Spleen (tissue), 11 donors: ENCODE data around the gene SLC2A4. TPM values are rescaled to one million over a fixed set of nuclear protein-coding genes. Genes with fewer than 3 reads are reported as not detected.

ENCODE experiments used
- DNase-seq: peaks from one replicate; pipeline ENCODE4 v3.0.0-alpha.2; 2020
- H3K27ac ChIP-seq, 8 donors: fragments of 200-600 bp; sonication (generic) in 7 of 8; 1 replicate in 4 of 8; 2 replicates in 4 of 8; pipeline versions ENCODE4 v1.5.0 to v1.8.0; 2016 to 2021; ENCODE audit warnings: inconsistent platforms in 4 of 8, mild to moderate bottlenecking in 4 of 8, moderate library complexity in 1 of 8
- H3K27me3 ChIP-seq, 7 donors: fragments of 200-600 bp; sonication (generic) in 6 of 7; replicated peaks in 1 of 7; 1 replicate in 4 of 7; 2 replicates in 3 of 7; pipeline versions ENCODE4 v1.5.0 to v1.8.0; 2016 to 2021; ENCODE audit warnings: inconsistent platforms in 3 of 7, mild to moderate bottlenecking in 1 of 7
- H3K36me3 ChIP-seq, 6 donors: fragments of 200-600 bp; sonication (generic) in 5 of 6; 1 replicate in 4 of 6; 2 replicates in 2 of 6; pipeline versions ENCODE4 v1.5.0 to v1.8.0; 2016 to 2021; ENCODE audit warnings: inconsistent platforms in 2 of 6
- H3K4me1 ChIP-seq, 6 donors: fragments of 200-600 bp; sonication (generic) in 5 of 6; 1 replicate in 3 of 6; 2 replicates in 3 of 6; pipeline versions ENCODE4 v1.5.0 to v1.8.0; 2016 to 2021; ENCODE audit warnings: inconsistent platforms in 3 of 6
- H3K4me3 ChIP-seq, 8 donors: fragments of 200-600 bp; sonication (generic) in 7 of 8; 1 replicate in 4 of 8; 2 replicates in 4 of 8; pipeline versions ENCODE4 v1.5.0 to v1.8.0; 2016 to 2021; ENCODE audit warnings: inconsistent platforms in 4 of 8, mild to moderate bottlenecking in 4 of 8, moderate library complexity in 2 of 8
- H3K9me3 ChIP-seq, 8 donors: fragments of 200-600 bp; sonication (generic) in 7 of 8; 1 replicate in 4 of 8; 2 replicates in 4 of 8; pipeline versions ENCODE4 v1.5.0 to v1.8.0; 2016 to 2021; ENCODE audit warnings: inconsistent platforms in 4 of 8
- POLR2A ChIP-seq, 3 donors: fragments of 450-650 bp; IDR thresholded peaks; one replicate each; pipeline ENCODE4 v1.5.1; 2017; ENCODE audit warnings: antibody characterized with exemption in 3 of 3, mild to moderate bottlenecking in 1 of 3
- POLR2AphosphoS5 ChIP-seq, 3 donors: sonication (generic); formaldehyde crosslinking; IDR thresholded peaks; one replicate each; pipeline ENCODE4 v1.5.1; 2017; ENCODE audit warnings: antibody characterized with exemption in 3 of 3
- WGBS, 5 donors: extraction: QIAGEN DNeasy Blood & Tissue Kit in 3 of 5; methylation state at CpG; one replicate each; pipeline versions ENCODE4 v1.1.5 to v1.1.7; 2013 to 2018; 5-methylcytosine and 5-hydroxymethylcytosine counted together
- intact Hi-C: fragments of 100-400 bp; cut with DNase I; formaldehyde crosslinking; loops from one replicate; pipeline ENCODE4 v1.15.0; 2023; ENCODE audit warnings: low total_unique reads
- polyA plus RNA-seq, 3 donors: library from polyadenylated mRNA; stranded (reverse); fragments of 200-250 nt; gene quantifications; one replicate each; pipeline ENCODE4 v1.2.1, GENCODE V29; 2013
- total RNA-seq, 7 donors: library from RNA; depleted of rRNA in 3 of 7; stranded (reverse); fragments of >200 nt in 3 of 7; fragmentation: NEBNext Ultra II Directional in 4 of 7; extraction: Animal tissue kit (Norgen Biotek cat#: 25700) in 4 of 7; gene quantifications; one replicate each; pipeline versions ENCODE4 v1.1.0 to v1.2.1, GENCODE V29; 2016 to 2021
- TF ChIP-seq, protein P1 (sequence below), 11 experiments: fragments of 200-600 bp in 7 of 11; fragments of 450-650 bp in 4 of 11; sonication (generic) in 4 of 11; IDR thresholded peaks in 8 of 11; conservative IDR thresholded peaks in 3 of 11; 1 replicate in 7 of 11; 2 replicates in 4 of 11; pipeline versions ENCODE4 v1.4.0 to v1.8.0; 2016 to 2021; ENCODE audit warnings: antibody characterized with exemption in 11 of 11, inconsistent platforms in 4 of 11, mild to moderate bottlenecking in 1 of 11
- donor health status: healthy with polysubstance abuse.
- donor health status: DM: no; HTN: no; CAD: no; lungs with moderate emphysema.
- donor health status: DM: no; HTN: no; CAD: no.
- donor health status: Bipolar disorder and iron deficiency.
- donor health status: healthy.
- donor health status: DM: no; HTN: no; CAD: no.
- donor health status: DM: yes; HTN: yes; CAD: no.

Gene SLC2A4
- total and polyA plus RNA-seq, 10 donors: 0.07 to 1.6 (median 0.49) TPM

DNA sequence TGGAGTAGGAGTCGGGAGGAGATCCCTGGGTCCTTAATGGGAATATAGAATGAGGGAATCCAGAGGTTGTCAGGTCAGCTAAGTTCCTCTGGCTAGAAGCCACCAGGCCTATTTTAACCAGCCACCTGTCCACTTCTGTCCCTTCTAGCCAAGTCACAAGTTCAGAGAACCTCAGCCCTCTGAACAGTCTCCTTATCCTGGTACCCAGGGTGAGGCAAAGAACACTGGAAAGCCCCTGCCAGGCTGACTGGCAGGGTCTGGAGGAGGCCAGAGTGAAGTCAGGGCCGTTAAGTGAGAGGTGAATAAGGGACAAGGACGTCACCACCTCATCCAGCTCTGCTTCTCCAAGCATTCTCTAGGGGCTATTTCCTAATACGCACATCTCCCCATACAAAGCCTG lies 32.7 kb upstream of the SLC2A4 start:
- DNase-seq: no peak
- Histone ChIP-seq H3K27ac (peak overlapping the region in 2 of 8 donors; percentile 97 to 100), H3K4me1 (peaks cover 30 to 70% (median 49%) of the 10 kb centered on the region in 6 donors), H3K4me3 (peak overlapping the region in 1 of 8 donors; percentile 97), H3K36me3 (peaks cover 0 to 49% (median 35%) of the 10 kb centered on the region in 6 donors), H3K9me3 (no peaks in the 10 kb centered on the region), H3K27me3 (no peaks in the 10 kb centered on the region)
- WGBS, 5 donors: 70 to 86% (median 76%) methylated on average over 4 of the region's 4 CpGs
- TF ChIP-seq POLR2AphosphoS5 (IDR thresholded peaks at IDR 0.05) (no peak), POLR2A (IDR thresholded peaks at IDR 0.05) (no peak)
- TF ChIP-seq, protein P1, sequence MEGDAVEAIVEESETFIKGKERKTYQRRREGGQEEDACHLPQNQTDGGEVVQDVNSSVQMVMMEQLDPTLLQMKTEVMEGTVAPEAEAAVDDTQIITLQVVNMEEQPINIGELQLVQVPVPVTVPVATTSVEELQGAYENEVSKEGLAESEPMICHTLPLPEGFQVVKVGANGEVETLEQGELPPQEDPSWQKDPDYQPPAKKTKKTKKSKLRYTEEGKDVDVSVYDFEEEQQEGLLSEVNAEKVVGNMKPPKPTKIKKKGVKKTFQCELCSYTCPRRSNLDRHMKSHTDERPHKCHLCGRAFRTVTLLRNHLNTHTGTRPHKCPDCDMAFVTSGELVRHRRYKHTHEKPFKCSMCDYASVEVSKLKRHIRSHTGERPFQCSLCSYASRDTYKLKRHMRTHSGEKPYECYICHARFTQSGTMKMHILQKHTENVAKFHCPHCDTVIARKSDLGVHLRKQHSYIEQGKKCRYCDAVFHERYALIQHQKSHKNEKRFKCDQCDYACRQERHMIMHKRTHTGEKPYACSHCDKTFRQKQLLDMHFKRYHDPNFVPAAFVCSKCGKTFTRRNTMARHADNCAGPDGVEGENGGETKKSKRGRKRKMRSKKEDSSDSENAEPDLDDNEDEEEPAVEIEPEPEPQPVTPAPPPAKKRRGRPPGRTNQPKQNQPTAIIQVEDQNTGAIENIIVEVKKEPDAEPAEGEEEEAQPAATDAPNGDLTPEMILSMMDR (IDR thresholded peaks at IDR 0.05 in 8 of 11, conservative IDR thresholded peaks at IDR 0.05 in 3 of 11): no peak
- intact Hi-C loops: no loop called here

DNA sequence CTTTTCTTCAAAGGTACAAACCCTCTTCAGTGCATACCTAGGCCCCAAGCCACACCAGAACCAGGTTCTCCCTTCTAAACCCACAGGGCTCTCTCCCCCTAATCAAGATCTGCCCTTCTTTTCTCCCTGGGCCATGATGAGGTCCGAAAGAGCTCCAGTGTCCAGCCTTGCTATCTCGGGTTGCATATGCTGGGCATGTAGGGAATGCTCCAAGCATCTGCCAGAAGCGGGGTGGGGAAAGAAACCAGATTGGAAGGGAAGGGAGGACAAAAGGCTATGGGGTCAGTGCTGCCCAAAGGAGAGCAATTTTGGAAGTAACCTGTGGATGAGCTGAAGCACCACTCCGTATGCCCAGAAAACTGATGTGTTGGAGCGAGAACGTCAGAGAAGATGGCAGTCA lies 32.3 kb upstream of the SLC2A4 start:
- Histone ChIP-seq H3K27ac (peak overlapping the region in 4 of 8 donors; percentile 97 to 100 (median 99)), H3K36me3 (peaks cover 0 to 48% (median 33%) of the 10 kb centered on the region in 6 donors)

DNA sequence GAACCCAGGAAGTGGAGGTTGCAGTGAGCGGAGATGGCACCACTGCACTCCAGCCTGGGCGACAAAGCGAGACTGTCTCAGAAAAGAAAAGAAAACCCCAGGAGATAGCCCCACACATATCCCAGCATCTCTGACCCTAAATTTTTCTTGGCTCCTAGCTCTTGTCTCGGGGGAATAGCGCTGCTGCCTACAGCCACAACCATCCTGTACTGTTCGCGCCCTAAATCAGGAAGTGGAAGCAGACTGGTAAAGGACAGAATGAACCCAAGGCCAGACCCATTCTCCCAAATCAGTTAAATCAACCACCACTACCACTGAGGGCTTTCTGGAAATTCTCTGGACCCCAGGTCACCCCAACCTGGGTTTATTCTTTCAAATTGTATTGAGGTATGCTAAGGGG lies 31.7 kb upstream of the SLC2A4 start:
- peaks cover 30 to 67% (median 46%) of the 10 kb centered on the region in 6 donors for H3K4me1 ChIP-seq
- H3K27me3 ChIP-seq: no peaks in the 10 kb centered on the region
- intact Hi-C loops: no loop called here
- DNase-seq: no peak
- H3K4me3 ChIP-seq: peak overlapping the region; percentile 89 to 99 (median 94)
- TF ChIP-seq POLR2A (IDR thresholded peaks at IDR 0.05): no peak
- no peak for TF ChIP-seq POLR2AphosphoS5 (IDR thresholded peaks at IDR 0.05)
- TF ChIP-seq, protein P1 (IDR thresholded peaks at IDR 0.05 in 8 of 11, conservative IDR thresholded peaks at IDR 0.05 in 3 of 11): no peak
- H3K9me3 ChIP-seq: no peaks in the 10 kb centered on the region
- 54 to 71% (median 56%) methylated on average over 7 of the region's 7 CpGs for WGBS, 5 donors
- peak overlapping the region in 7 of 8 donors; percentile 97 to 100 (median 99) for H3K27ac ChIP-seq
- peaks cover 0 to 48% (median 33%) of the 10 kb centered on the region in 6 donors for H3K36me3 ChIP-seq

More for the DNA sequence above, 32.3 kb upstream of the SLC2A4 start:
- H3K4me3 ChIP-seq: peak overlapping the region in 2 of 8 donors; percentile 97 to 99
- DNase-seq: no peak
- TF ChIP-seq POLR2A (IDR thresholded peaks at IDR 0.05): no peak
- no peak for TF ChIP-seq POLR2AphosphoS5 (IDR thresholded peaks at IDR 0.05)
- TF ChIP-seq, protein P1 (IDR thresholded peaks at IDR 0.05 in 8 of 11, conservative IDR thresholded peaks at IDR 0.05 in 3 of 11): no peak
- no peaks in the 10 kb centered on the region for H3K27me3 ChIP-seq
- WGBS, 5 donors: 87 to 94% (median 89%) methylated on average over 6 of the region's 6 CpGs
- H3K9me3 ChIP-seq: no peaks in the 10 kb centered on the region
- H3K4me1 ChIP-seq: peaks cover 30 to 68% (median 48%) of the 10 kb centered on the region in 6 donors
- intact Hi-C loops: no loop called here

DNA sequence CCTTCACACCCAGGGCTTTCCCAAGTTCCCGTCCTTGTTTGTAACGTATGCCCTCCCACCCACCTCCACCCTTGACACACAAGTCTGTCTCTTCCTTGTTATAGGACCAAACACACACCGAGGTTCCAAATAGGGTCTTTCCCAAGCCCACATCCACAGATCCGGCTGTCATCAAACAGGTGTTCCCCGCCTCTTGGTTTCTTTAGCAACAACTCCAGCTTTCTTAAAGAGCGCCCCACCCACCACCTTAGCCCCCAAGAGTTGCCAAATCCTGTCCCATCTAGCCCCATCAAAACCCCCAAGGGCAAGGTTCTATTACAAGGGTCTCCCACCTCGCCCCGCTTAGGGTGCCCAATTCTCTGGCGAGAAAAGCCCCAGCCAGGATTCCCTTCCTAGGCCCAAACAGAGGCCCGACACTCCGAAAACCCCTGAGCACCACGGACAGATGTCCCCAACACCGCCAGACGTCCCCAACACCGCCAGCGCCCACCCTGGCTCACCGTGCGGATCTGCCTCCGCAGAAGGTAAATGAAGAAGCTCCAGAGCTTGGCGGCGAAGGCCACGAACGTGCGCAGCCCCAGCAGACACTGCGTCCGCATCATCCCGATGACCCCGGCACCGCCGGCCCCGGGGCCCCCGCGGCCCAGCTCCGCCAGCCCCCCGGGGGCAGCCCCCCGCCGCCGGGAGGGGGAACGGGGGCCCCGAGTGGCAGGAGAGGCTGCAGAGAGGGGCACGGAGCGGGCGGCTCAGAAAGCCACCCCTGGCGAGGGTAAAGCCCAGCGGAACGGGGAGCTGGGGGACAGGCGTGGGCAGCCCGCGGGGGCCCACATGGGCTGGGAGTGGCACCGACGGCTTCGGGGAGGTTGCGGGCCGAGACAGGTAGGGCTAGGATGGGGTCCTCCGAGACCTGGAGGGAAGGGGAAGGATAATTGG lies 30.6 kb upstream of the SLC2A4 start:
- peak; percentile 92 for DNase-seq
- intact Hi-C loops: no loop called here
- Histone ChIP-seq H3K36me3 (peaks cover 0 to 48% (median 33%) of the 10 kb centered on the region in 6 donors), H3K27ac (peak overlapping the region; percentile 97 to 100 (median 99)), H3K27me3 (no peaks in the 10 kb centered on the region), H3K4me3 (peak overlapping the region; percentile 89 to 99 (median 94)), H3K4me1 (peaks cover 30 to 67% (median 46%) of the 10 kb centered on the region in 6 donors), H3K9me3 (no peaks in the 10 kb centered on the region)
- WGBS, 5 donors: 1 to 2% (median 1%) methylated on average over 22 to 55 of the region's 55 CpGs
- TF ChIP-seq POLR2AphosphoS5 (IDR thresholded peaks at IDR 0.05): peak in 1 of 3 donors; percentile 3
- no peak for TF ChIP-seq POLR2A (IDR thresholded peaks at IDR 0.05)
